NCI-H2081 treated with DMSO at 0.1 percent for 48 hours (cell line): ENCODE results near the gene LRRC58.

Experiments used
- DNase-seq: peaks from one replicate; lab custom pipeline; 2025; lab: John Stamatoyannopoulos, UW

LRRC58 gene

DNA sequence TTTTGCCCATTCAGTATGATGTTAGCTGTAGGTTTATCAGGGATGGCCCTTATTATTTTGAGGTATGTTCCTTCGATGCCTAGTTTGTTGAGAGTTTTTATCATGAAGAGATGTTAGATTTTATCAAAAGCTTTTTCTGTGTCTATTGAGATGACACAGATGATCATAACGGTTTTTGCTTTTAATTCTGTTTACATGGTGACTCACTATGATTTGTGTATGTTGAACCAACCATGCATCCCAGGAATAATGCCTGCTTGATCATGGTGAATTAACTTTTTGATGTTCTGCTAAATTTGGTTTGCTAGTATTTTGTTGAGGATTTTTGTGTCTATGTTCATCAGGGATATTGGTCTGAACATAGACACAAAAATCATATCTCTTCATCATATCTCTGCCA, 72.4 kb downstream of the LRRC58 start:
- DNase-seq: no peak

- no peak for DNase-seq
Measured at GRCh38 chr3:120275618-120276017, 73.5 kb downstream of the LRRC58 start.

- no peak for DNase-seq
Measured at GRCh38 chr3:120274739-120275167, 74.4 kb downstream of the LRRC58 start.
